GM12878 (cell line): ENCODE data around the gene TAF6L.

ENCODE experiments used
- CTCF ChIP-seq, 3 experiments: IDR thresholded peaks in 2 of 3; conservative IDR thresholded peaks in 1 of 3; 2 replicates each; pipeline ENCODE4 v1.5.1; 2011; ENCODE audit warnings: low read depth in 3 of 3, low read length in 3 of 3, mild to moderate bottlenecking in 3 of 3, control low read depth in 2 of 3, moderate library complexity in 2 of 3, inconsistent platforms in 1 of 3, mixed read lengths in 1 of 3; ENCODE audit not compliant: control insufficient read depth in 2 of 3, insufficient read depth in 1 of 3; ENCODE audit errors: extremely low read depth in 1 of 3
- MTA2 ChIP-seq: fragments of 450-650 bp; IDR thresholded peaks from 2 replicates; pipeline ENCODE4 v1.6.1; 2016; ENCODE audit warnings: low read depth, mild to moderate bottlenecking, moderate library complexity
- NFIC ChIP-seq: IDR thresholded peaks from 2 replicates; pipeline ENCODE4 v1.6.1; 2012; ENCODE audit warnings: low read depth, mild to moderate bottlenecking, inconsistent platforms, low read length, moderate library complexity
- PAX8 ChIP-seq: fragments of 450-650 bp; IDR thresholded peaks from 2 replicates; pipeline ENCODE4 v1.6.1; 2017; ENCODE audit warnings: mild to moderate bottlenecking, moderate library complexity
- SREBF1 ChIP-seq: IDR thresholded peaks from 2 replicates; pipeline ENCODE4 v1.6.1; 2012; ENCODE audit warnings: mild to moderate bottlenecking, low read length

DNA sequence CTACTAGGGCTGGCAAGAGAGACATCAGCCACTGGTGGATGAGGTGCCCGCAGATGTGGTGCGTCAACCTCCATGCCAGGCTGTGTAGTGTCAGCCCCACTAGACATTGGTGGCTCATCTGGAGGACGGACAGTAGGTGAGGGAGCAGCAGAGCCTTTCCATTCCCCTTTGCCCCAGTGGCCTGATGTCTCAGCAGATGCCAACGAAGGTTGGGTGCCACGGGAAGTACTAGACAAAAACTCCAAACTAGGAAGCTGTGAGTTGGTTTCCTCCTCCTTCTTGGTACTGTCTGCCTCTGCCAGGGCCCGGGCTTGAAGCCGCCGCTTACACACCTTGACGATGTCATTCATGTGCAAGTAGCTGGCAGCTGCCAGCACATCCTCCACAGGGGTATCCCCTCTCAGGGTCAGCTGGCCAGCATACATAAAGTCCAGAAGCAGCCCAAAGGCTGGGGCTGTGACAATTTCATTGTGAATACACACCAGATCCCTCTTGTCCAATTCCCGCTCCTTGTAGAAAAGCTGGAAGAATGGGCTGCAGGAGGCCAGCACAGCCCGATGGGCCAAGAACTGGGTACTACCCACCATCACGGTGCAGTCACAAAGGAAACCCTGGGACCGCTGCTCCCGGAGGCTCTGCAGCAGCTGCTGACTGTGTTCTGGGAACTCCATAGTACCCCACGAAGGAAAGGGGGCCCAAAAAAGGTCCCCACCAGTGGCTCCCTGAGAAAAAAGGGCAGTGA, 18.0 kb upstream of the TAF6L start:
- no peak for TF ChIP-seq SREBF1
- TF ChIP-seq CTCF (IDR thresholded peaks at IDR 0.05 in 2 of 3, conservative IDR thresholded peaks at IDR 0.05 in 1 of 3; ENCODE audit: control insufficient read depth in 2 of 3, extremely low read depth in 1 of 3, insufficient read depth in 1 of 3, low read depth in 3 of 3, low read length in 3 of 3): no peak
- TF ChIP-seq MTA2: no peak
- TF ChIP-seq PAX8: no peak
- TF ChIP-seq NFIC: no peak
